SW480 (cell line): ENCODE results near the gene CLCN6.

ENCODE experiments used
- DNase-seq: peaks from one replicate; pipeline ENCODE4 v3.0.0-alpha.2; 2016; ENCODE audit warnings: low spot score

The CLCN6 gene

DNA sequence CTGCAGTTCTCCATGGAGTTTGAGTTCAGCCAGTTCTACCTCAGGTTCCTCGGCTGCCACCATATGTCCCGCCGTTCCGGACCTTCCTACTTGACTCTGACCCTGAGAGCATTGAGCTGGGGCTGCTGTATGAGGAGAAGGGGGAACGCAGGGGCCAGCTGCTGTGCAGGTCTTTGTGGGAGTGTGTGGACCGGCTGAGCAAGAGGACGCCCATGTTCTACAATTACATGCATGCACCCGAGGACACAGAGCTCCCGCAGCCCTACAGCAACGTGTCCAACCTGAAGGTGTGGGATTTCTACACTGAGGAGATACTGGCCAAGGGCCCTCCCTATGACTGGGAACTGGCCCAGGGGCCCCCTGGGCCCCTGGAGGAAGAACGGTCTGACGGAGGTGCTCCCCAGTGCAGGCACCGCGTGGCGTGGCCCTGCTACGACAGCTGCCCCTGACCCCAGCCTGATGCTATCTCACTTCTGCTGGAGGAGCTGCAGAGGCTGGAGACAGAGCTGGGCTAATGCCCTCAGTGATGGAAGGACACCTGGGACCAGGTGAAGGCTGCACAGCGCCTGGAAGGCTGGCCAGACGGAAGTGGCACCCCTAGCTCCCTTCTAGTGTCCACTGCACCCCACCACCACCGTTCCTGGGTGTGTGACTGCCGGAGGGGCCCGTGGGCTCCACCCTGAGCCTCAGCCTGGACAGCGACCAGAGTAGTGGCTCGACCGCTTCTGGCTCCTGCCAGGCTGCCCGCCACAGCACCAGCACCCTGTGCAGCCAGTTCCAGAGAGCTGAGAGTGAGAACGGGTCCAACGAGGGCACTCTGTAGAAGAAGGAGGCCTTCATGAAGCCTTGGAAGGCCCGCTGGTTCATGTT lies 73.6 kb downstream of the CLCN6 start:
- DNase-seq = no peak

- no peak for DNase-seq
These were observed 74.2 kb downstream of the CLCN6 start for GRCh38 chr1:11880181-11880575.

- no peak for DNase-seq
These were observed 75.1 kb downstream of the CLCN6 start for GRCh38 chr1:11880911-11881748.

- DNase-seq = no peak
These were observed 75.9 kb downstream of the CLCN6 start for GRCh38 chr1:11881749-11882441.

GRCh38 chr1:11882814-11883538 lies 77.0 kb downstream of the CLCN6 start:
- peak; percentile 33 for DNase-seq

DNA sequence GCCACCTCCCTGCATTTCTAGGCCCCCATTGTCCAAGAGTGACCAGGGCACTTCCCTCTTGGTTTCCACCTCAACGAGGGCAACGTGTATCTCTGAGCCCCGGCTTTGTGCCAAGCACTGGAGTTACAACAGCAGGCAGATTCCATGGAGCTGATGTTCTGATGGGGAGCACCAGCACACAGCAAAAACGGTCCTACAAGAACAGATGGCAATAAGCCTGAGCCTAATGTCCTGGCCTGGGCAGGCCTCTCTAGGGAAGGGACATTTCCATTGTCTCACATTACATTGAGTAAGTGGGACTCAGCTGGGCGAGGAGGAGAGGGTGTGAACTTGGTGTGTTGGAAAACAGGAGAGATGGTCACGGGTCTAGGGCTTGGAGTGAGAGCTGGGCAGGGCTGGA lies 79.9 kb downstream of the CLCN6 start:
- DNase-seq = no peak

- DNase-seq = no peak
These were observed 81.1 kb downstream of the CLCN6 start for GRCh38 chr1:11886986-11887665.

DNA sequence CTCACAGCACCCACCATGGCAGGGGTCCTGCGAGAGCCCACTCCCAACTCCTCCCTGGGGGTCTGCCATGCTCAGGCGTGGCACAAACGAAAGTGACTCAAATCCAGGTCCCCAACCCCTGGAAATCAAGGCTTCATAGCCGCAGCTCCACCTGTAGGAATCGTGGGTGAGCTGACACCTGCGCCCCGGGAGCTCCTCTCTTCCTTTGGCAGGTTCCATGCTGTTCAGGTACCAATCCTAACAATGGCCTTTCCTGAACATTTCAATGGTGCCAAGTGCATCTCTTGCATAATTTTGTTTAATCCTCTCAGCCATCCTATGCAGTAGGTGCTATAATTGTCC lies 81.6 kb downstream of the CLCN6 start:
- no peak for DNase-seq

- no peak for DNase-seq
These were observed 82.3 kb downstream of the CLCN6 start for GRCh38 chr1:11888206-11888876.

GRCh38 chr1:11888877-11889208 lies 82.9 kb downstream of the CLCN6 start:
- no peak for DNase-seq

GRCh38 chr1:11891433-11892186 lies 85.6 kb downstream of the CLCN6 start:
- no peak for DNase-seq
